Endothelial cell of umbilical vein (primary cell): ENCODE data around the gene SHISA9. TPM values are rescaled to one million over a fixed set of nuclear protein-coding genes. Genes with fewer than 3 reads are reported as not detected.

Experiments used
- BruUV-seq: library from RNA; stranded (reverse); fragments of 400-500 nt; replicated peaks from 2 replicates; lab custom pipeline; 2021; lab: Mats Ljungman, UMichigan
- CTCF ChIA-PET: fragments of 300-600, 350-600 bp; sonication (Branson Sonifier 250); formaldehyde crosslinking; loops from one replicate; lab custom pipeline; 2021; ENCODE audit warnings: antibody characterized with exemption, inconsistent platforms; lab: Charles Lee
- POLR2A ChIA-PET: fragments of 300-600, 350-600 bp; sonication (Branson Sonifier 250); formaldehyde crosslinking; loops from one replicate; lab custom pipeline; 2021; ENCODE audit warnings: antibody characterized with exemption, inconsistent platforms; lab: Charles Lee
- DNase-seq: peaks from one replicate; pipeline ENCODE4 v3.0.0-alpha.2; 2011; ENCODE audit warnings: low read depth, low spot score
- FAIRE-seq: peaks from 2 replicates; lab custom pipeline; 2011; peaks lifted over from hg19 to GRCh38; lab: Jason Lieb, UNC
- H2AFZ ChIP-seq: 2 replicates; pipeline ENCODE4 v1.6.0; 2012; ENCODE audit warnings: low read depth, low read length, control low read depth, inconsistent platforms
- H3K27ac ChIP-seq: 2 replicates; pipeline ENCODE4 v1.5.1; 2011; ENCODE audit warnings: low read depth, mild to moderate bottlenecking, control low read depth, low read length, moderate library complexity; ENCODE audit not compliant: insufficient read depth
- H3K27me3 ChIP-seq, 2 experiments: 2 replicates each; pipeline versions ENCODE4 v1.6.0 to v1.6.1; 2011; ENCODE audit warnings: low read length in 2 of 2, mixed read lengths in 1 of 2; ENCODE audit not compliant: control insufficient read depth in 2 of 2, insufficient read depth in 2 of 2
- H3K36me3 ChIP-seq, 2 experiments: 2 replicates in 1 of 2; 3 replicates in 1 of 2; pipeline ENCODE4 v1.5.1; 2011; ENCODE audit warnings: low read length in 2 of 2, mild to moderate bottlenecking in 1 of 2, moderate library complexity in 1 of 2; ENCODE audit not compliant: control insufficient read depth in 2 of 2, insufficient read depth in 2 of 2; ENCODE audit errors: extremely low read depth in 1 of 2
- H3K4me1 ChIP-seq: 3 replicates; pipeline ENCODE4 v1.5.1; 2011; ENCODE audit warnings: mild to moderate bottlenecking, low read length; ENCODE audit not compliant: control insufficient read depth, insufficient read depth; ENCODE audit errors: extremely low read depth
- H3K4me2 ChIP-seq: 2 replicates; pipeline ENCODE4 v1.6.1; 2011; ENCODE audit warnings: low read length, control low read depth, mixed read lengths; ENCODE audit not compliant: insufficient read depth
- H3K4me3 ChIP-seq, 3 experiments: fragments of 200-600 bp in 1 of 3; sonication (generic), shearing (Covaris generic) in 1 of 3; replicated peaks in 1 of 3; 2 replicates each; pipeline ENCODE4 v1.5.1; 2011 to 2016; ENCODE audit warnings: control low read depth in 3 of 3, low read length in 3 of 3, mild to moderate bottlenecking in 2 of 3, inconsistent platforms in 1 of 3, low read depth in 1 of 3, moderate library complexity in 1 of 3; ENCODE audit not compliant: insufficient read depth in 1 of 3
- H3K79me2 ChIP-seq: 2 replicates; pipeline ENCODE4 v1.6.0; 2012; ENCODE audit warnings: low read length, inconsistent platforms; ENCODE audit not compliant: control insufficient read depth, insufficient read depth
- H3K9ac ChIP-seq: replicated peaks from 2 replicates; pipeline ENCODE3; 2011; ENCODE audit warnings: low read length, control low read depth; ENCODE audit not compliant: insufficient read depth; ENCODE audit errors: extremely low read depth
- H3K9me1 ChIP-seq: replicated peaks from 3 replicates; pipeline ENCODE4 v1.6.0; 2011; ENCODE audit warnings: mild to moderate bottlenecking, low read length; ENCODE audit not compliant: control insufficient read depth, insufficient read depth; ENCODE audit errors: extremely low read depth
- H3K9me3 ChIP-seq: replicated peaks from 2 replicates; pipeline ENCODE4 v1.5.1; 2012; ENCODE audit warnings: low read length, inconsistent platforms; ENCODE audit not compliant: control insufficient read depth, insufficient read depth
- H4K20me1 ChIP-seq: replicated peaks from 2 replicates; pipeline ENCODE3; 2011; ENCODE audit warnings: mild to moderate bottlenecking, low read length; ENCODE audit not compliant: control insufficient read depth, insufficient read depth; ENCODE audit errors: extremely low read depth
- CTCF ChIP-seq, 2 donors: IDR thresholded peaks; 1 replicate in 1 of 2; 2 replicates in 1 of 2; pipeline ENCODE4 v1.5.1; 2011; ENCODE audit warnings: low read length in 2 of 2, mild to moderate bottlenecking in 2 of 2, moderate library complexity in 2 of 2, control low read depth in 1 of 2, inconsistent platforms in 1 of 2, low read depth in 1 of 2; ENCODE audit not compliant: insufficient read depth in 1 of 2; ENCODE audit errors: extremely low read depth in 1 of 2
- EZH2 ChIP-seq: IDR thresholded peaks from 2 replicates; pipeline ENCODE4 v1.6.1; 2012; ENCODE audit warnings: borderline replicate concordance, low read depth, mild to moderate bottlenecking, moderate library complexity, low read length, inconsistent platforms; ENCODE audit not compliant: severe bottlenecking
- FOS ChIP-seq: IDR thresholded peaks from 2 replicates; pipeline ENCODE4 v1.6.1; 2011; ENCODE audit warnings: mild to moderate bottlenecking, low read length, moderate library complexity, borderline replicate concordance; ENCODE audit not compliant: insufficient read depth
- GATA2 ChIP-seq: IDR thresholded peaks from 2 replicates; pipeline ENCODE4 v1.7.0; 2011; ENCODE audit warnings: low read depth, mild to moderate bottlenecking, moderate library complexity, mixed read lengths, low read length; ENCODE audit not compliant: insufficient read length, insufficient read depth
- JUN ChIP-seq: IDR thresholded peaks from 2 replicates; pipeline ENCODE4 v1.6.1; 2011; ENCODE audit warnings: borderline replicate concordance, low read depth; ENCODE audit not compliant: insufficient read length, insufficient read depth
- MAX ChIP-seq: IDR thresholded peaks from 2 replicates; pipeline ENCODE4 v1.6.1; 2011; ENCODE audit not compliant: insufficient read depth, insufficient read length
- MYC ChIP-seq: IDR thresholded peaks from one replicate; pipeline ENCODE4 v1.6.1; 2011; ENCODE audit warnings: mild to moderate bottlenecking, low read depth, low read length
- POLR2A ChIP-seq: IDR thresholded peaks from 2 replicates; pipeline ENCODE4 v1.6.1; 2012; ENCODE audit warnings: low read depth, mild to moderate bottlenecking, control low read depth, low read length
- POLR2AphosphoS5 ChIP-seq: IDR thresholded peaks from 2 replicates; pipeline ENCODE4 v1.6.1; 2012; ENCODE audit warnings: low read depth, mild to moderate bottlenecking, control low read depth, low read length, moderate library complexity; ENCODE audit not compliant: insufficient read depth
- dilution Hi-C: fragments of 300-500 bp; cut with MboI; formaldehyde crosslinking; loops from one replicate; pipeline ENCODE4 v1.15.0; 2019; ENCODE audit warnings: low sequenced_read_pairs; ENCODE audit not compliant: extremely low pct_ligation_motif_present
- intact Hi-C: fragments of 100-400 bp; cut with micrococcal nuclease; formaldehyde crosslinking; loops from one replicate; pipeline ENCODE4 v1.10.0; 2022
- polyA plus RNA-seq, 4 experiments: library from polyadenylated mRNA; depleted of rRNA in 3 of 4; stranded (reverse) in 3 of 4; unstranded in 1 of 4; fragments of >200 nt; gene quantifications; 2 replicates each; pipeline versions ENCODE4 v1.2.1 to v1.2.3, GENCODE V29; 2011 to 2012; ENCODE audit warnings: missing spikeins in 1 of 4
- total RNA-seq: library from RNA; stranded (reverse); gene quantifications from 2 replicates; pipeline ENCODE4 v1.2.3, GENCODE V29; 2021

The SHISA9 gene
- total and polyA plus RNA-seq, 2 donors (not counting 3 experiments of a cell fraction or from before 2014, with no cell fraction given) = not detected

- intact Hi-C loops = no loop called here
- Histone ChIP-seq H3K27me3 (no peaks in the 10 kb centered on the region), H3K4me1 (no peaks in the 10 kb centered on the region), H3K9me3 (peaks cover 2% of the 10 kb centered on the region), H3K4me3 (no peak overlapping the region), H3K9ac (no peak overlapping the region), H3K79me2 (no peaks in the 10 kb centered on the region), H2AFZ (no peak overlapping the region), H3K9me1 (no peaks in the 10 kb centered on the region), H4K20me1 (no peaks in the 10 kb centered on the region), H3K4me2 (no peak overlapping the region), H3K36me3 (no peaks in the 10 kb centered on the region), H3K27ac (no peak overlapping the region)
- BruUV-seq = no TSS peak
- TF ChIP-seq JUN (no peak), GATA2 (no peak), CTCF (IDR thresholded peaks at IDR 0.05; ENCODE audit: extremely low read depth in 1 of 2, insufficient read depth in 1 of 2, low read depth in 1 of 2, low read length in 2 of 2) (no peak), POLR2A (no peak), FOS (no peak), MYC (no peak)
- CTCF ChIA-PET = no interaction called here
- POLR2A ChIA-PET = no interaction called here
- FAIRE-seq (no peak), DNase-seq (no peak)
- dilution Hi-C loops = no loop called here
Observed at GRCh38 chr16:13014476-13014875, 113.1 kb downstream of the SHISA9 start.

- intact Hi-C loops = no loop called here
- CTCF ChIA-PET = no interaction called here
Observed at GRCh38 chr16:13018026-13018425, 116.6 kb downstream of the SHISA9 start.

More at GRCh38 chr16:13018026-13018425, 116.6 kb downstream of the SHISA9 start:
- no peak overlapping the region for H3K9ac ChIP-seq
- no peak for TF ChIP-seq MAX
- no peak for TF ChIP-seq POLR2A
- no peak for TF ChIP-seq CTCF (IDR thresholded peaks at IDR 0.05; ENCODE audit: extremely low read depth in 1 of 2, insufficient read depth in 1 of 2, low read depth in 1 of 2, low read length in 2 of 2)
- no peak for TF ChIP-seq MYC
- TF ChIP-seq JUN = no peak
- TF ChIP-seq FOS = no peak
- TF ChIP-seq POLR2AphosphoS5 = no peak
- no peak for TF ChIP-seq EZH2
- no peak for TF ChIP-seq GATA2
- POLR2A ChIA-PET = no interaction called here
- H4K20me1 ChIP-seq = no peaks in the 10 kb centered on the region
- DNase-seq = no peak
- peaks cover 2% of the 10 kb centered on the region for H3K9me3 ChIP-seq
- no peak overlapping the region for H3K4me2 ChIP-seq
- no peak overlapping the region for H2AFZ ChIP-seq
- BruUV-seq = no TSS peak
- dilution Hi-C loops = no loop called here
- FAIRE-seq = no peak
- no peaks in the 10 kb centered on the region for H3K36me3 ChIP-seq
- H3K79me2 ChIP-seq = no peaks in the 10 kb centered on the region
- H3K4me3 ChIP-seq = no peak overlapping the region
- H3K9me1 ChIP-seq = no peaks in the 10 kb centered on the region
- no peak overlapping the region for H3K27ac ChIP-seq
- no peaks in the 10 kb centered on the region for H3K27me3 ChIP-seq
- no peaks in the 10 kb centered on the region for H3K4me1 ChIP-seq
